HG03521 (cell line): ENCODE results near the gene GIMAP5.

Experiments
- ATAC-seq: cut with Tn5 transposase; IDR thresholded peaks from one replicate; pipeline ENCODE4 v1.9.1; 2021; ENCODE audit warnings: mild to moderate bottlenecking, moderate library complexity; ENCODE audit not compliant: unreplicated experiment

The GIMAP5 gene

DNA sequence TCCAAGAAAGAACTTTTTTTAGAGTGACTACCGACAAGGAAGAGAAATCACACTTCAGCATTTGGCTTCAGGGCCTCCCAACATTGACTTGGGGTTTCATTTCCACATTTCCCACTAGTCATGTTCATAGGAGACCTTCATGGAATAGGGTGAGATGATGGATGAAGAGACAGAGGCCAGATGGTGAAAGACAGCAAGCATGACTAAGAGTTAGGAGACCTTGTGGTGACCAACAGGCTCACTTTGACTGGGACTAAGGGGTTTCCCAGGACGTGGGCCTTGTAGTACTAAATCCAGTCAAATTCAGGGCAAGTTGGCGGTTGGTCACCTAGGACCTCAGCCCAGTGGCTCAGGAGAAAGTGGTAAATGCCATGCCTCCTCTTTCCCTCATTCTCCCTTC is 3.0 kb upstream of the GIMAP5 start:
- ATAC-seq: no peak

DNA sequence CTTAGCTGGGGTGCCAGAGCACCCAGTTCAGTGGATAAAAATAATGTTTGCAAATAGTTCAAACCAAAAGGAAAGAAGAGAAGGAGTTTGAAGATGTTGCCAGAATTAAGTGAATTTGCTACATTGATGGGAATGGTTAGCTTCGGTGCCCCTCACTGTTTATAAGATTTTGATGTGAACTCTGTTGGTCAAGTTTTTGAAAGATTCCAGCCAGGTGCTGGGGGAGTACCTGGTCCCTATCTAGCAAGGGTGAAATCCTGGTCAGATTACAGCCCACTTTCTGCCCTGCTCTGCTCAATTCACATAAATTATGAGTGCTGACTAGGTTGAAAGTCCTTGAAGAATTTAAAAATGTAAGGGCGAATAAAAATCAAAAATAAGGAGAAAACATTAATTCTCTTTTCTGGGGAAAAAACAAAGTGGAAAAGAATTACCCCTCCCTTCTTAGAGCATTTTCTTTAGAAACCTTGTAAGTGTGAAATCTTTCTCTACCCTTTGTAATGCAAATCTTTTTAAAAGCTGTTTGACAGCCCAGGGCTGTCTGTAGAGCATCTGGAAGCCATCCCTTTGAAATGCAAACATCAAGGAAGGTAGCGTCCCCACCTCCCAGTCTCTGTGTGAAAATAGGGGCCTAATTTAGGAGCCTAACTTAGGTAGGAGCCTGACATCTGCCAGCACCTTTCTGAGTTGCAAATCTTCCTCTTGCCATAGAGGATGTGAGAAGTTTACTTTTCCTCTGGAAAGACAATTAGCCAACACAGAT is 1.4 kb upstream of the GIMAP5 start:
- ATAC-seq: no peak

DNA sequence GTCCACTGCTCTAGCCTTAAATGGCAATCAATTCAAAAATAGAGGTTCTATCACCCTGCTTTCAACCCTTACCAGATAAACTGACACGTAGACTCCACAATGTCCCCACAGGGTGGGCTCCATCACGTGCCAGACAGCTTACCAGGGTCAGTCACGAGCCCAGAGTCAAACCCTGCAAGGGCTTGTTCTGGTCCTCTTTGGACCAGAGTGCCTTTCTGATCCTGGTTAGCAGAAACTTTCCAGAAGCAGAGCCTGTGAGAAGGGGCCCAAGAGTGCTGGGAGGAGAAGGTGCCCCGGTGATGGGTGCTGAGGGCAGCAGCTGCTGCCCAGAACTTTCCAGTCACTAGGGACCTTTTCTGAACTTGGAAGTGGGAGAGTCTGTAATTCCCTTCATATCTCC is 354 bp upstream of the GIMAP5 start:
- ATAC-seq: no peak

DNA sequence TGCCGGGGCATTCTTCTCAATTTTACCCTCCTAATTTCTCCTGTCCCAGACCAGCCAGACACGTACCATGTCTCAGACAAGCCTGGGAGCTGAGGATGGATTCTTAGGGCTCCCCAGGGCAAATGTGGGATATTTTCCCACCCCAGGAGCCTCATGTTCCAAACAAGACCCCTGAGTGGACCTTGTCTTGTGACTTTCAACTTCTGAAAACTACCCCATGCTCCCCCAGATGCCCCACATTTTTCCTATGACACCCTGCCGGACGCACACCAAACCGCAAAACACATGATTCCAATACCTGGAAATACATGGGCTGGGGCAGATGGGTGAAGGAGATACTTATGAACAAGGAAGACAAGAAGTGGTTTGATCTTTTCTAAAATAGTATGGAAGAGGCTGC is 874 bp downstream of the GIMAP5 start:
- ATAC-seq: no peak

DNA sequence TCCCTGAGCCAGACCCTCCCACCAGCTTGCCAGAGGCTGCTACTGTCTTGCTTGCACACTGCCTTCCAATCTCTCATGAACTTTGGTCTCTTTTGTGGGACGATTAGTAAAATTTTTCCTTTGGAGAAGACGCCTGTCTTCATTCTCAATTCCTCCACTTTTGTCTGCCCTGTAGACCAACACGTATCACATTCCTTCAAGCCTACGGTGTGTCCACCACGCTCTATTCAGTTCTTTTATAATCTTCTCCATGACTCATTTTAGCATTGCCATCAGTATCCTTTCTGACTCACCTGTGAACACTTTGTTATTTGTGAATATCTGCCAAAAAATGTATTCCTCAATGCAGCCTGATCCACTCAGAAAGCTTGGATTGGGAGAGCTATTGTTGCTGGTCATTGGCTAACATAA is 1.4 kb downstream of the GIMAP5 start:
- no peak for ATAC-seq

DNA sequence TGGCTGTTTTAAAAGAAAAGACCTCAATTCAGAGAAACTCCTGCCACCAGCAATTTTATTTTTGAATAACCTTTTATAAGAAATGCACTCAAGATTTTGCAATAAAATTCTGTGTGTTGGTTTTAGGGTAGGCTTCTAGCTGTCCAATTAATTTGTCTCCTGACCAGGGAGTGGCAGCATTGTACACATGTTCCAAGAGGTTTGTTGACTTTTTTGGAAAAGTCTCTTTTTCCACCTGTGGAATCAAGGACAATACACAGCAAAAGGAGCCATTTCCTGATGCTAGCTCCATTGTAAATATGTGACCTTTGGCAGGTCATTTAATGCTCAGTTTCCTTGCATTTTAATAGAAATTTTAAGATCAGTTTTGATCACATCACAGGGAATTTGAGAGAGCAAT is 1.8 kb downstream of the GIMAP5 start:
- ATAC-seq: no peak

DNA sequence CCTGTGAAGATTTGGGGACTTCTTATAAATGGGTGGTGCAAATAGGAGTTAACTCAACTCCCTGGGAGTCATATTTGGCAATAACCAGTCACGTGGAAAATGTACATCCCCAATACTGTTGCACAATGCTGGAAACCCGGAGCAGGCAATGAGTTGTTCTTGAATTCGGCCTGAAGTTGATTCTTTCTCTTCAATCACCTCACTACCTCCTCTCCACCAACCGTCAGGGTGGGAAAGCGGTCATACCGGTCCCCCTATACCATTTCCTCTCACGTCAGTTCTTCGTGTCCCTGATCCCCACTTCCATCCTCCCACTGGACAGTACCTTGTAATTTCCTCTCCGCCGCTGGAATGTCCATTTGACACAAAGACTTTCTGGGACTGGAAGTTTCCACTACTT is 2.8 kb downstream of the GIMAP5 start:
- ATAC-seq: no peak

DNA sequence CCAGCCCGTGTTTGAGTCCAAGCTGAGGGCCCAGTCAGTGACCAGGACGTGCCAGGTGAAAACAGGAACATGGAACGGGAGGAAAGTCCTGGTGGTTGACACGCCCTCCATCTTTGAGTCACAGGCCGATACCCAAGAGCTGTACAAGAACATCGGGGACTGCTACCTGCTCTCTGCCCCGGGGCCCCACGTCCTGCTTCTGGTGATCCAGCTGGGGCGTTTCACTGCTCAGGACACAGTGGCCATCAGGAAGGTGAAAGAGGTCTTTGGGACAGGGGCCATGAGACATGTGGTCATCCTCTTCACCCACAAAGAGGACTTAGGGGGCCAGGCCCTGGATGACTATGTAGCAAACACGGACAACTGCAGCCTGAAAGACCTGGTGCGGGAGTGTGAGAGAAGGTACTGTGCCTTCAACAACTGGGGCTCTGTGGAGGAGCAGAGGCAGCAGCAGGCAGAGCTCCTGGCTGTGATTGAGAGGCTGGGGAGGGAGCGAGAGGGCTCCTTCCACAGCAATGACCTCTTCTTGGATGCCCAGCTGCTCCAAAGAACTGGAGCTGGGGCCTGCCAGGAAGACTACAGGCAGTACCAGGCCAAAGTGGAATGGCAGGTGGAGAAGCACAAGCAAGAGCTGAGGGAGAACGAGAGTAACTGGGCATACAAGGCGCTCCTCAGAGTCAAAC is 5.2 kb downstream of the GIMAP5 start:
- no peak for ATAC-seq

DNA sequence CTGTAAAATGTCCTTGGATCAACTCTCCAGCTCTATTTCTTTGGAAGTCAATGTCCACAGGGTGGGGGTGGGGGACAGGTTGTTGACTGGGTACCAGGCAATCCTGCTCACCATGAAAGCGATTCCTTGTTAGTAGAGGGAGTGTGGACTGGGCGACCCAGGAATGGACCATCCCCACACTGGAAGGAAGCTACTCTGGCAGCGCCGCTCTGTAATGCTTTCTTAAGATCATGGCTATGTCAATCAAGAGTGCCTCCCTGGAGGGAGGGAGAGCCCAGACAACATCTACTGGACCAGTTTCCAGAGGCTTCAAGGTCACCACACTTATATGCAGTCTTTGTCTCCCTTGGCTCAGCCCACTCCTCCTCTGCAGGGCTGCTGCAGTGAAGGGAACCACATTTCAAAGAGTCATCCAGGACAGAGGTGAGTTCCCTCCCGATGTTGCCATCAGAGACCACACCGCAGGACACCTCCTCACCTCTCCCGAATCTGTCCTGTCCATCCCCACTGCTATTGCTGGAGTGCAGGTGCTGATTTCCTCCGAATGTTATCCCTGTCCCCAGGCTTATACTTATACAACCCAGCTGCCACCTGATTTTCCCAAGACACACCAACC is 6.9 kb downstream of the GIMAP5 start:
- no peak for ATAC-seq

DNA sequence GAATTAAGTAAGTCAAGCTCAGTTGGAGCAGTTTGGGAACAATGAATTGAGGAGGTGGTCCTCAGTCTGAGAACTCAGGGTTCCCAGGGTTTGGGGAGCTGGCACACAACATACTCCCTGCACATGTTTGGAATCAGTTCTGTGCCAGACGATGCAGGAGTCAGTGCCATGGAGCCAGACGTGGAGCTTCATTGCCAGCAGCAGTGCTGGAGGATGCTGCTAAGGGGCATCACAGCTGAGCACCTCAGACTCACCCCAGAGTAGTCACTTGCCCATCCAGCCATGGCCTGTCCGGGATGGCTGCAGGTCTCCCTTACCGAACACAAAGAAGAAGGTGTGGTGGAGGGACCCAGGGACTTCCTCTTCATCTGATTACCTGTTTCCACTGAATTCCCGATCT is 7.9 kb downstream of the GIMAP5 start:
- ATAC-seq: no peak

DNA sequence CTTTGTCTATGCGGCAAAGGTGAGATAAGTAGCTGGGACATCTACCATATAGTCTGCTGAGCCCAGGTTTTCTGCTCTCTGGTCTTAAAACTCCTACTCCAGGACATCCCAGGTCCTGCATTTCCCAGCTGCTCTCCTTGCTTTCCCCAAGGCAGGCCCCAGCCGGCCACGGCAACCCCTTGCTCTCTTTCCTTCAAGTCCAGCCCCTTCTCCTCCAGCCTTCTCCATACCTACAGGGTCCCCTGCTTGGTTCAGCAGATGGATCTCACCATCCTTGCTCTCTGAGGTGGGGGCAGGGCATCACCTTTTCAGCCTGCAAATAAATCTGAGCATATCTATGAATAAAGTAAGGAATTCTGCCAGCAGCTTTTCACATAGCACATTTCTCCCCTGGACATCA is 8.7 kb downstream of the GIMAP5 start:
- ATAC-seq: no peak

DNA sequence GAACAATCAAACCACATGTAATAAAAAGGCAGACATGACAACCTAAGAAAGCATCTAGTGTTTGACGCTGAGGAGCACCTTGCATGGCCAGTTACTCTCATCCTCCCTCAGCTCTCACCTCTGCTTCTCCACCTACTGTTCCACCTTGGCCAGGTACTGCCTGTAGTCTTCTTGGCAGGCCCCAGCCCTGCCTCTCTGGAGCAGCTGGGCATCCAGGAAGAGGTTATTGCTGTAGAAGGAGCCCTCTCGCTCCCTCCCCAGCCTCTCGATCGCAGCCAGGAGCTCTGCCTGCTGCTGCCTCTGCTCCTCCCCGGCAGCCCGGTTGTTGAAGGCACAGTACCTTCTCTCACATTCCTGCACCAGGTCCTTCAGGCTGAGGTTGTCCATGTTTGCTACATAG is 9.7 kb downstream of the GIMAP5 start:
- ATAC-seq: no peak

DNA sequence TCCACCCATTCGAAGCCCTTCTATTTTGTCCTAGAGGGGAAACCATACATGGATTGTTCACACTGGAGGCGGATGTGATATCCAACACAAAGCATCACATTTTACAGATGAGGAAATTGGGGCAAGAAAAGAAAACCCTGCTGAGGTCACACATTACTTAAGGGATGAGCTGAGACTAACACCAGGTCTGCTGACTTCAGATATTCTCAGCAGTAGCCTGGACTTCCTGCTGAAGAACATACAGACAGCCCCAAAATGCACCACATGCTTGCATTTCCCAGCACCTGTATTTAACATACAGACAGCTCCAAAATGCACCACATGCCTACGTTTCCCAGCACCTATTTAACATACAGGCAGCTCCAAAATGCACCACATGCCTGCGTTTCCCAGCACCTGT is 11.2 kb downstream of the GIMAP5 start:
- ATAC-seq: no peak

DNA sequence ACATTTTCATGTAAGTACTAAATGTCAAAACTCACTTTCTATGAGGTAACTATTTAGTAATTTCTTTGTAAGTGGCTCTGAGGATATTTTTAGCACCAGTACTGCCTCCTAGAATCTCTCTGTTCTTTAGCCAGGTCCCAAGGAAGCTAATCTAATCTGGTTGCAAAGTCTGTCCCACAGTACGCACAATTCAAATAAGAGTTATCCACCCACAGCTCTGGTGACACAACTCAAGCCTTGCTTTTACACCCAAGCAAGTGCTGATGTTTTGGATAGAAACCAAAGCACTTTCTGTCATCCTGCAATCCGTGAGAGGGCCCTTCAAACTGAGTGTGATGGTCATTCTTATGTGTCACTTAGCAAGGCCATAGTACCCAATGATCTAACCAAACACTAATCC is 14.5 kb downstream of the GIMAP5 start:
- ATAC-seq: no peak

DNA sequence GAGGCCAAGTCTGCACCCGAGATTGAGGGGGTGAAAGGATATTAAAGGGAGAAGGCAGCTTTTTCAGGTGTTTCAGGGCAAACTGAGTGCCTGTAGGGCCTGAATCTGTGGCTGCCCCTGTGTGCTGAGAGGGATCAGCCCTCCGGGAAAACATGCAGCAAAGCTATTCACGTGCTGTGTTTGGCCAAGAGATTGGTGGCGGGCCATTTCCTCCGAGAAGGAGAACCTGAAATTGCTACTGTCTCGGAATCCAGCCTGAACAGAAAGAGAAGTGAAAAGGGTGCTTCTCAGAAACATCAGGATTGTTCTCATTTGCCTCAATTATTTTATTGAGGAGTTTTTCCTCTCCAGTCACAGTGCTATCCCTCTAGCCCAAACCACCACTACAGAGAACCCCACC is 16.0 kb downstream of the GIMAP5 start:
- ATAC-seq: no peak

DNA sequence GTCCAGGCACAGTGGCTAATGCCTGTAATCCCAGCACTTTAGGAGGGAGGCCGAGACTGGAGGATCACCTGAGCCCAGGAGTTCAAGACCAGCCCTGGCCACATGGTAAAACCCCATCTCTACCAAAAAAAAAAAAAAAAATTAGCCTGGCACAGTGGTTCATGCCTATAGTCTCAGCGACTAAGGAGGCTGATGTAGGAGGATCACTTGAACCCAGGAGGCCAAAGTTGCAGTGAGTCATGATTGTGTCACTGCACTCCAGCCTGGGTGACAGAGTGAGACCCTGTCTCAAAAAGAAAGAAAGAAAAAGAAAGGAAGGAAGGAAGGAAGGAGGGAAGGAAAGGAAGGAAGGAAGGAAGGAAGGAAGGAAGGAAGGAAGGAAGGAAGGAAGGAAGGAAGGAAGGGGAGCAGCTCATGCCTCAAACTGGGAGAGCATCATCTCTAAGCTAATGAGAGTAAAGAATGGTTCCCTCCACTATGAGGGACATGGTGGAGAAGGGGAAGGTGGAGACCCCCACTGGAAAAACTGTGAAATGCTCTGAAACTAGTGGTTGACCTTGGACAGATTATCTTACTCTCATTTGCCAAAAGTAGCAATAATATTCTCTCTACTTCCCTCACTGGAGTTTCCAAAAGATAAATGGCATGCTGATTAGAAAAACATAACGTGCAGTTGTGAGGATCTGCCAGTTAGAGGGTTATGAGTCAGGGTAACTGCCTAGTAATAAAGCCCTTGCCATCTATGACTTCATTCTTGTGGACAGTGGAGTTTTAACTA is 16.8 kb downstream of the GIMAP5 start:
- ATAC-seq: no peak

DNA sequence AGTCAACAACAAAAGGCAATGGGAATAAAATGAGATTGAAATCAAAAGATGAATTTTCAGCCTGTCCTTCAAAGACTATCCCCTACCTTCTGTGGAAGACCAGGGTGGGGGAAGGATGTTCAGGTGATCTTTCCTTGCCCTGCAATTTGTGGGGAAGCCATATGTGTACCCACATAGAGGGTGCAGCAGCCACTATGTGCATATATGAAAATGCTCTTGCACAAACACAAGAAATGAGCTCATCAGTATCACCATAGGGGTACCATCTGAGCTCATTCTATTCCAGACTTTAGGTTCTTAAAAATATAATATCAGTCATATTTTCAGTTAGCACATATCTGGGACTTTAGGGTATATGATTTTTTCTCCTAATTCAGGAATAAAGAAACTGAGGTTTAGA is 17.7 kb downstream of the GIMAP5 start:
- ATAC-seq: no peak

DNA sequence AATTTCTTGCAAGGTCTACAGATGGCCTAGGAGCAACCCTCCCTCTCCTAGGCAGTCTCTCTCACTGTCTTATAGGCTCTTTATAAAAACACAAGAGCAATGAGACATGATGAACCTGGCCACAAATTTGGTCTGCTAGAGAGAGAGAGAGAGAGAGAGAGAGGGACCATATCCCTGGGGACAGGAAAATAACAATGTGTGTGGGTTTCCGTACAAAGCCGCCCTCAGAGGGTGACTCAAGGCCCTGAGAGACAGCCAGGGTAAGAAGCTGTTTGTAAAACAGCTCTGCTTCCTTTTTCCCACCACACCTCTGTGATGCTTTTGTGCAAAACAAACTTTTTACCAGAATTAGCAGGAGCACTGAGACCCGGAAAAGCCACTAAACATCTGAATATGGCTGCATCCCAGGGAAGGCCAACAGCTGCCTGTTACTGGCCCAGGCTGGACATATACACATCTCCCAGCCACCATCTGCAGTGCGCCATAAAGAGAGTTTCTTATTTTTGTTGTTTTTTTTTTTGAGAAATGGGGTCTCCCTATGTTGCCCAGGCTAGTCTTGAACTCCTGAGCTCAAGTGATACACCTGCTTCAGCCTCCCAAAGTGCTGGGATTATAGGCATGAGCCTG is 18.4 kb downstream of the GIMAP5 start:
- no peak for ATAC-seq

DNA sequence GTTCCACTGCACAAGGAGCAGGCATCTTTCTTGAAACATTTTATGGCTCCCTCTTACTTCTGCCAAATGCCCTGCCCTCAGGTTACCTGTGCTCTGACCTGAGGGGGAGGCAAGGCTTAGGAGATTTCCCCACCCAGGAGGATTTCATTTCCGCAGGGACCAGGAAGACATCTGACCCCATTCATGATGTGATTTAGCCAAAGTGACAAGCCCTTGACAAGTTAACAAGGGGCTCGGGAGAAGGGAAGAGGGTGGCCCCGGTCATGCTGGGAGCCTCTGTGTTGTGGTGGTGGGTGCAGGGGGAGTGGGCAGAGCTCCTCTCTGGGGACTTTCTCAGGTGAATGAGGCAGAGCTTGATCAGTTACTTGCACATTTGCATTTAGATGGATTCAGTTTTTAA is 18.9 kb downstream of the GIMAP5 start:
- no peak for ATAC-seq

DNA sequence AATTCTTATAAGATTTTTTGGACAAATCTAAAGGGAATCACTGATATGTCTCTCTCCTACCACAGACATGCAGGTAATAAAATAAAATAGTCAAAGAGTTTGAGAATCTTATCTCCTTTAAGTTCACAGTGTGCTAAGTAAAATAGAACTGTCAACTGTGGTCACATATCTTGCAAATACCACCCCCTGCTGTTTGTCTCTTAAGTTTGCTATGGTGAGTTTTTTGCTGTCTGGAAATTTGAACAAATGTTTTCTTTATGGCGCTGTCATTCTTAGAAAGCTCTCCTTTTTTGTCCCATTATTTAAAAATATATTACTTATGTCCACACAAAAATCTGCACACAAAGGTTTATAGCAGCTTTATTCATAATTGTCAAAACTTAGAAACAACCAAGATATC is 19.6 kb downstream of the GIMAP5 start:
- no peak for ATAC-seq

DNA sequence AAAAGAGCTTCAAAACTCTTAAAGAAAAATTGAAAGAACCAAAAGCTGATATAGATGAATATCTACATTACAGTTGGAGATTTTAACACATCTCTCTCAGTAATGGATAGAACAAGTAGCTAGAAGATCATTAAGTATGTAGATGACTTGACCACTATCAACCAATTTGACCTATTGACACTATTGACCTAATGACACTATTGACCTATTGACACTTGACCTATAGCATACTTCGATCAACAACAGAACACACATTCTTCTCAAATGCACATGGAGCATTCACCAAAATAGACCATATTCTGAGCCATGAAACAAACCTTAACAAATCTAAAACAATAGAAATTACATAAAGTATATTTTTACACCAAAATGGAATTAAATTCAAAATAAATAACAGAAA is 22.3 kb downstream of the GIMAP5 start:
- ATAC-seq: no peak
